Medulla oblongata (tissue), 1 donor: ENCODE data around the gene OR2B2.
A peak's percentile ranks its signal among the peaks of the same experiment; 100 is the strongest.

Source experiments
- DNase-seq: peaks from one replicate; pipeline ENCODE4 v3.0.0-alpha.2; 2015; ENCODE audit errors: extremely low spot score

OR2B2 gene

DNA sequence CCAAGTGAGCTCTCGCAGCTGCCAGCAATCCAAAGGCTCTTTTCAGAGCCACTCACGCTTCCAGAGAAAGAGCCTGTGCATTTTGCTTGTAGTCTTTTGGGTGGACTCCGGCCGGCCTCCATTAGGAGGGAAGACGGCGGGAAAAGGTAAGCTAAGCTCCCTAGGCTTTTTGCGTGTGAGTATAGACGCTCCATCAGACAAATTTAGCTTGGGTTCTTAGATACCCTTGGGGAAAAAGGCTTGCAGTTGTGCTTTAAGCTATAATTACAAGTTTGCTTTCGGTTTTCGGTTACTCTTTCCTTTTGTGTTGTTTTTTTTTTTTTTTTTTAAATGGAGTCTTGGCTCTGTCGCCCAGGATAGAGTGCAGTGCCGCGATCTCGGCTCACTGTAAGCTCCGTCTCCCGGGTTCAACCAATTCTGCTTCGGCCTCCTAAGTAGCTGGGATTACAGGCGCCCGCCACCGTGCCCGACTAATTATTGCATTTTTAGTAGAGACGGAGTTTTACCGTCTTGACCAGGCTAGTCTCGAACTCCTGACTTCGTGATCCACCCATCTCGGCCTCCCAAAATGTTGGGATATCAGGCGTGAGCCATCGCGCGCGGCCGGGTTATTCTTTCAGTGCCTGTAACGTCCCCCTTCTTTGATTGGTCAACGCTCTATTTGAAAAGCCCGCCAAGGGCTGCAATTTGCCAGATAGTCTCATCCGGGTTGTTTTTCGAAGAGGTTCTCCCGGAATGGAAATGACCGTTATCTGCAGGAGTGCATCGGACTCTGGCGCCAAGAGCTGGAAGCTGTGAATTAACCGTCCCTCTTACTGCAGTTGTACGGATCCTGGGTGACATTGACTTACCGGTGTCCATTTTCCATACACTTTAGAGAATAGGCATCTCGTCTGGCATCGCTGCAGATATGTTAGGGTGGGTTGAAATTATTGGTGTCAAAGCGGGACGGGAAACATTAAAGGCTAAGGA is 18.1 kb downstream of the OR2B2 start:
- DNase-seq: peak; percentile 95

DNA sequence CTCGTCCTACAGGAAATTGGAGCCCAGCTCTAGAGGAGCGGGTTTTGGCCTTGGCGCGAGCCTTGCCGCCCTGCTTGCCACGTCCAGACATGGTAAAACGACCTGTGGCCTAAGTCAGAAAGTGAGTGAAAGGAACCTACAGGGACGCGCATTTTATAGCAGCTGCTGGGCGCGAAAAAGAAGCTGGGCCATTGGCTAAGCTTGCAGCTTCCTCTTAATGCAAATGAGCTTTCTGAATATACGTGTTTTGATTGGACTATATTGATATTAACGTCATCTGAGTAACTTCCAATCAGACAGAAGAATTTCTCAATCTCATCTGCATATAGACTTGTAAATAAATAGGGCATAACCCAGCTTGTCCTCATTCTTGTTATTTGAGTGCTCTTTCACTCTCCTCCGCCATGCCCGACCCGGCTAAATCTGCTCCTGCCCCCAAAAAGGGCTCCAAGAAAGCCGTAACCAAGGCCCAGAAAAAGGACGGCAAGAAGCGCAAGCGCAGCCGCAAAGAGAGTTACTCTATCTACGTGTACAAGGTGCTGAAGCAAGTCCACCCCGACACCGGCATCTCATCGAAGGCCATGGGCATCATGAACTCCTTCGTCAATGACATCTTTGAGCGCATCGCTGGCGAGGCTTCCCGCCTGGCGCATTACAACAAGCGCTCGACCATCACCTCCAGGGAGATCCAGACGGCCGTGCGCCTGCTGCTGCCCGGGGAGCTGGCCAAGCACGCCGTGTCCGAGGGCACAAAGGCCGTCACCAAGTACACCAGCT is 18.9 kb downstream of the OR2B2 start:
- DNase-seq: peak; percentile 89

DNA sequence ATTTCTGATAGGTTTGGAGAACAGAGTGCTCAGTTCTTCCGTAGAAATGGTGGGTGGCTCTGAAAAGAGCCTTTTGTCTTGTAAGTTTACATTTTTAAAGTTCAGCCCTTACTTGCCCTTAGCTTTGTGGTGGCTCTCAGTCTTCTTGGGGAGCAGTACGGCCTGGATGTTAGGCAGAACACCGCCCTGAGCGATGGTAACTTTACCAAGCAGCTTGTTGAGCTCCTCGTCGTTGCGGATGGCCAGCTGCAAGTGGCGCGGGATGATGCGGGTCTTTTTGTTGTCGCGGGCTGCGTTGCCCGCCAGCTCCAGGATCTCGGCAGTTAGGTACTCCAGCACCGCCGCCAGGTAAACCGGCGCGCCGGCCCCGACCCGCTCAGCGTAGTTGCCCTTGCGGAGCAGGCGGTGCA is 19.5 kb downstream of the OR2B2 start:
- DNase-seq: no peak

DNA sequence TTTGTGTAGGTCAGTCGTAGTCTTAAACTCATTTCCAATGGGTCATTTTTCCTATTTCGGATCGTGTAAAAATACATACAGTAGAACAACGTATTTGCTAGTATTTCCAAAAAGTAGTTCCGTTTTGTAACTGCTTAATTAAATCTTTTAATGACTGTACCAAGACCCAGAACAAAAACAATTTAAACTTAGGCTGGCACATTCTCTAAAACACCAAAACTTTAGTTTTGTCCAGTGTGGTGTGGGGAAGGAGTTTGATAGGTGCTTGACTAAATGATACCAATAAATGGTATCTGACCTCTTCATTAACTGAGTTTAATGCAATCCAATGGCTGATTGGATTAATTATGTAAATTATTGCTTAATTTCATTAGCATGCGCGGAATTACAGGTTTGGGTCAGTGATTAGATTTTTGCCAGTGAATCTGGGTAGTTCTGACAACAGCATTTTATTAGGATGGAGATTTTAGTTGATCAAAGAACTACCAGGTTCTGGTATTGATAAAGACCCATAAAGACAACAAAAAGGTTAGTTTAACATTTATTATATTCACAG is 20.8 kb downstream of the OR2B2 start:
- no peak for DNase-seq

DNA sequence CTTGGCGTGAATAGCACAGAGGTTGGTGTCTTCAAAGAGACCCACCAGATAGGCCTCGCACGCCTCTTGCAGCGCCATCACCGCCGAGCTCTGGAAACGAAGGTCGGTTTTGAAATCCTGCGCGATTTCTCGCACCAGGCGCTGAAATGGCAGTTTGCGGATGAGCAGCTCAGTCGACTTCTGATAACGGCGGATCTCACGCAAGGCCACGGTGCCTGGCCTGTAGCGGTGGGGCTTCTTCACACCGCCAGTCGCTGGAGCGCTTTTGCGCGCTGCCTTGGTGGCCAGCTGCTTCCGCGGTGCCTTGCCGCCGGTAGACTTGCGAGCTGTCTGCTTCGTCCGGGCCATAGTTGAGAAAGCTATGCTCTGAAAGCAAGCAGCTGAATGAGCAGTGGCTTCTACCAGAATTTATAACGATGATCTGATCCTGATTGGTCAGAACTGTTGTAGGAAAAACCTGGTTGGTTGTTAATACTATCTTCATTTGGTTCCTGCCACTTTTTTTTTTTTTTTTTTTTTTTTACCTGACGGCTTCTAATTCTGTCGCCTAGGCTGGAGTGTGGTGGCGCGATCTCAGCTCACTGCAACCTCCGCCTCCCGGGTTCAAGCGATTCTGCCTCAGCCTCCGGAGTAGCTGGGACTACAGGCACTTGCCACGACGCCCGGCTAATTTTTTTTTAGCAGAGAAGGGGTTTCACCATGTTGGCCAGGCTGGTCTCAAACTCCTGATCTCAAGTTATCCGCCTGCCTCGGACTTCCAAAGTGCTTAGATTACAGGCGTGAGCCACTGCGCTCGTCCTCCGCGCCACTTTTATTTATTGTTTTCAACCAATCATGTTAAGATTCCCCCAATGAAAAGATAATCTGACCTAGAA is 21.5 kb downstream of the OR2B2 start:
- peak; percentile 65 for DNase-seq

DNA sequence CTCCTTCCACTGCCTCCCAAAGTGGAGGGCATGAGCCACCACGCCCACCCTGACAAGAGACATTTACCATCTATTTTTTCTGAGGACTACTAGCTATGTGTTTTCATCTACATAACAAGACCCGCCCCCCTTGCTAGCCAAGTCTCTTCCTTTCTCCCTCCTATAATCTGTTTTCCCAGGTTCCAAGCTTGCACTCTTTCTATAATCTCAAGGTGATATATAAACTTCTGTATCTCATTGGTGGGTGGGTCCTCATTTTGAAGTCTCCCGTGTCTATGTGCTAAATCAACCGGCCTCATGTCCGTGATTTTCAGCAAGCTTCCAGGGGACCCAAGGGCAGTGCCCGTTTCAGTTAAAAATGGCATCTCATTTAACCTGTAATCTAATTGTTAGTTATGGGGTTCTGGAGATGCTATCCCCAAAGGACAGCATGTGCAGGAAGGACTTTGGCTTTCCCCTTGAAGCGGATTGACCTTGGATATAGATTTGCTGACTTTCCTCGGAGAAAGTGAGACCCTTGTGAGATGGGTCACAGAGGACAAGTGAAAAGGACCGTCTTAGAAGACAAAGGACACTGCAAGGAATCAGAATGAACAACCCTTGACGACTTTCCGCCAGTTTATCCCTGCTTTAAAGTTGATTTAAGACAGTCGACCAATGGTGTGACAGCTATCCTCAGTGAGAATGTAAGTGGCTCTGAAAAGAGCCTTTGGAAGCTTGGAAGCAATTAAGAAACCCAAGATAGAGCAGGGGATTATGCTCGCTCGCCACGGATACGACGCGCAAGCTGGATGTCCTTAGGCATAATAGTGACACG is 22.4 kb downstream of the OR2B2 start:
- DNase-seq: no peak

DNA sequence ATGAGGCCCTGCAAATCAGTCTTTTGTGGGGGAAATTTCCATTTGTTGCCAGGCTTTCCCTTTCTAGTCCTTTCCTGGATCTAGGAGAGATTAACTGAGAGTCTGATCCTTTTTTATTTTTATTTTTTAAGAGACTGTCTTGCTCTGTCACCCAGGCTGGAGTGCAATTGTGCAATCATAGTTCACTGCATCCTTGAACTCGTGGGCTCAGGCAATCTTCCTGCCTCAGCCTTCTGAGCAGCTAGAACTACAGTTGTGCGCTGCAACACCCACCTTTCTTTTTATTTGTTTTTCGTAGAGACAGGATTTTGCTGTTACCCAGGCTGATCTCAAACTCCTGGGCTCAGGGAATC is 22.9 kb downstream of the OR2B2 start:
- DNase-seq: no peak

DNA sequence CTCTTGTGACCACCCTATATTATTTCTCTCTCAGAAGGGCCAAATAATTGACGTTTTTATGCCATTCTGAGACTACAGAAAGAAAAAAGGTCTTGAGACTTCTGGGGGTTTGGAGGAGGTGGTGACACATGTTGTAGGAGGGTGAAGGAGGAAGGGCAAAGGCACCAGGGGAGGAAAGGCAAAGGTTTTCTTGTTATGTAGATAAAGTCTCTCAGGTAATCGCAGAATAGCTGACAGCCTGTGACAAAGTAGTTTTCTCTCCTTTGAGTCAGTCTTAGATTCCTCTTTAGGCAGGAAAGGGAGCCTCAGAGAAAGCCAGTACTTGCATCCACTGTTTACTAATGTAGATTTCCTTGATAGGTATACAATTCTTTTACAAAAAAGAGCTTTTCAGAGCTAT is 23.6 kb downstream of the OR2B2 start:
- DNase-seq: no peak

DNA sequence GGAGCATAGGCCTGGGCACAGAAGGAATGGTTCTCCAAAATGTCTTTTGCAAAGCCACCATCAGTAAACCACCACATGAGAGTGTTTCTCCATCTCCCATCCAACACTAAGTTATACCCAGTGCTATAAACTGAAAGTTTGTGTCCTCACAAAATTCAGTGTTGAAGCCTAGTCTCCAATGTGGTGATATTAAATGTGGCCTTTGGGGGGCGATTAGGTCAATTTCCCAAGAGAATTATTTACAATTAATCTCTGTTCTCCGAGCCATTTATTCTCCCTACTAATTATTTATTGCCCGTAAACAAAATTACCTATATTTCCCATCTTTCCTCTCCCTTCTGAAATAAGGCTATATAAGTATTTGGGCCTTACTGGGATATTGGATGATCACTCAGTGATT is 26.1 kb downstream of the OR2B2 start:
- DNase-seq: no peak

DNA sequence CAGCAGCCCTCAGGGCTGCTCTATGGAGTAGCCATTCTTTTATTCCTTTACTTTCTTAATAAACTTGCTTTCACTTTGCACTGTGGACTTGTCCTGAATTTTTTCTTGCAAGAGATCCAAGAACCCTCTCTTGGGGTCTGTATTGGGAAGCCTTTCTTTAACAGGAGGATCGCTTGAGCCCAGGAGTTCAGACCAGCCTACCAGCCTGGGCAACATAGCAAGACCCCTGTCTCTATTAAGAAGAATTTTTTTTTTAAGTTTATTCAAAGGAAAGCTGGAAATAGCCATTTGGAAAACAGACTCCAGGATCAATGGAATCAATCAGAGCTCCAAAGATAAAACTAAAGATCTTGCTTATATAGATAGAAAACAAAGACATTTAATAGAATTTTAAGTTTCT is 29.1 kb downstream of the OR2B2 start:
- no peak for DNase-seq

DNA sequence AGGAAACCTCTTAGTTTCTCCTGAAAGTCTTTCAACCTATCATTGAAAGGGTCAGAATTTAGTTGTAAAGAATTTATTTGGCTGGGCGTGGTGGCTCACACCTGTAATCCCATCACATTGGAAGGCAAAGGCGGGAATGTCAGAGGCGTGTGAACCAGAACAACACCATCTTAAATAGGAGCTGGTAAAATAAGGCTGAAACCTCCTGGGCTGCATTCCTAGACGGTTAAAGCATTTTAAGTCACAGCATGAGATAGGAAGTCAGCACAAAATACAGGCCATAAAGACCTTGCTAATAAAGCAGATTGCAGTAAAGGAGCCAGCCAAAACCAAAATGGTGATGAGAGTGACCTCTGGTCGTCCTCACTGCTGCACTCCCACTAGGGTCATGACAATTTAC is 29.6 kb downstream of the OR2B2 start:
- DNase-seq: no peak

DNA sequence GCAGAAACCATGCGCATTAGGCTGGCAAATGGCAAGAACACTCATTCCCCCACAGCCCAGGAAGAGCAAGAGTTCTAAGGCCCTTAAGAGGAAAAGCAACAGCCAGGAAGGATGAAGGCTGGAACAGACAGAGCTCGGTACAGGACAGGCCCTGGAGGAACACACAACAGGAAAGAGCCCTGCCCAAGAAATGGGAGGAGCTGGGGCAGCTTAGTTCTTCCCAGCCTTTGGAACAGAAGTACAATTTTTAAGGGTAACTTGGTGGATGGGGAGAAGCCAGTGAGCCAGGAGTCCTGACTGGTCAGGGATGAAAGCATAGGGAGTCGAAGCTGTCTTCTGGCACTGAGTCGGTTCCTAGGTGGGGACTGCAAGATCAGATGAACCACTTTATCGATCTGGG is 32.4 kb downstream of the OR2B2 start:
- DNase-seq: no peak

DNA sequence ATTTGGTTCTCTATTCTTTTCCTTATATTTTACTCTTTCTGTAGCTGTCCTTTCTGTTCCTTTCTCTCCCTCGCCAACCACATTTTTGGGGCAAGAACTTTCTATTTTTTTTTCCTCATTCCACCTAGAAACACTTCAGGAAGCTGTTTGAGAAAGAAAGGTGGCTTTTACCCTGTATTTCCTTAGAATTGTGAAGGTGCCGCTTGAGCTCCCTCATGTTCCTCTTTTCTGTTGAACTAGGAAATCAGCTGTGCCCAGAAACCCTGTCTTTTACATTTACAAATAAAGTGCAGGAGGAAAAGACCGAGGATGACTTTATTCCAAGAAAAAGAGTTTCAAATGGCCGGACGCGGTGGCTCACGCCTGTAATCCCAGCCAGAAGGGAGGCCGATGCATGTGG is 38.2 kb downstream of the OR2B2 start:
- DNase-seq: no peak

DNA sequence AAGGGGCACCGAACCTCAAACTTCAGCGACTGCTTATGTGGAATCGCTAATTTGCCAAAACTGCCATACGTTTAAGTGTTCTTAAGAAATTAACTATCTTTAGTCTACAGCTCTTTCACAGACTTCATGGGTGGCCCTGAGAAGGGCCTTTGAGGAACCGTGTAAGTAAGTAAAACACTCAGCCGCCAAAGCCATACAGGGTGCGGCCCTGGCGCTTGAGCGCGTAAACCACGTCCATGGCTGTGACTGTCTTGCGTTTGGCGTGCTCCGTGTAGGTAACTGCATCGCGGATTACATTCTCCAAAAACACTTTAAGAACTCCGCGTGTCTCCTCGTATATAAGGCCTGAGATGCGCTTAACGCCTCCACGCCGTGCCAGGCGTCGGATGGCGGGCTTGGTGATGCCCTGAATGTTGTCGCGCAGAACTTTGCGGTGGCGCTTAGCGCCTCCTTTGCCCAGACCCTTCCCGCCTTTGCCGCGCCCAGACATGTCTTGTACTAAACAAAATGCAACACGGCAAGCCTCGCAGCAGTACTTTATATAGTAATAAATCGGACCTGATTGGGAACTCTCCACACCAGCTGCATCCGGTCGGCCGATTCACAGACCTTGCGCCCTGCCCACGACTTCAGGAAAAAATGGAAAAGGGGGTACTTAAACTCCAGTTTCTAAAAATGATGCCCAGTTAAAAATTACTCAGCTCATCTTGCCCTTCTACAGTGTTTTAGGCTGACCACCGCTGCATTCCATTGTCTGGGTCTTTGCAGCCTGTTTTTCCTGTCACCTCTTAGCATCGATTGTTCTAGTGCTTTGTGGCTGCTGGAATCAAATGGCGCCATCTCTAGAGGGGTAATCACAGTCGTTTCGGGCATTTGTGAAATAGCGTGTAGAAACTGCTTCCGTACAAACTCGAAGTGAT is 38.9 kb downstream of the OR2B2 start:
- DNase-seq: peak; percentile 57

DNA sequence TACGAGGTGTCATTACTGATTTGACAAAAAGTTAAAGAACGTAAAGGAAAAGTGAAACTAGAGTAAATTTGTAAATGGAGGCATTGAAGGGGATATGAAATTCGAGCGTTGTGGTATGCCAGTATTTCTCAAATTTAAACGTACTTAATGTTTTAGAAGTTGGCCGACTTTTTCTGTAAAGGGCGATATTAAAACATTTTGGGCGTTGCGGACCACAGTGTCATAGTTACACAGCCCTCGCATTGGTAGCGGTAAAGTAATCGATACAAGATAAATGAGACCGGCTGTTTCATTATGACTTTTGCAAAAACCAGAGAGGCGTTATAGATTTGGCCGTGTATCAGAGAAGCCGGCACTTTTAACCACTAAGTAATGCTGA is 39.6 kb downstream of the OR2B2 start:
- no peak for DNase-seq

DNA sequence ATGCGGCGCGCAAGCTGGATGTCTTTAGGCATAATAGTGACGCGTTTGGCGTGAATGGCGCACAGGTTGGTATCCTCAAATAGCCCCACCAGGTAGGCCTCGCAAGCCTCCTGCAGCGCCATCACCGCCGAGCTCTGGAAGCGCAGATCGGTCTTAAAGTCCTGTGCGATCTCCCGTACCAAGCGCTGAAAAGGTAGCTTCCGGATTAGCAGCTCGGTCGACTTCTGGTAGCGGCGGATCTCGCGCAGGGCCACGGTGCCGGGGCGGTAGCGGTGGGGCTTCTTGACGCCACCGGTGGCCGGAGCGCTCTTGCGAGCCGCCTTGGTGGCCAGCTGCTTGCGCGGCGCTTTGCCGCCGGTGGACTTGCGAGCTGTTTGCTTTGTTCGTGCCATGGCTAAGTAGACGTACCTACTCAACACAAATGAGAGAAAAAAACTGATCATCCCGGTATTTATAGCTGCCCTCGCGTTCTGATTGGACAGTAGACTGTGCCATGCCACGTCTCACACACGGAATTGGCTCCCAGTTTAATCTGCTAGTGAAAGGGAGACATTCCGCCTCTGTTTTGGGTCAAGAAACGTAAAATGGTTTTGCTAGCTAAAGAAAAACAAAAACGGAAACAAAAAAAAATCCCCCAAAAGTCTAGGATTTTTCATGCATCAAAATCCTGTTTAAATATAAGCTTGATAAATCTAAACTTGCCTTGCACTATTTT is 40.1 kb downstream of the OR2B2 start:
- peak; percentile 91 for DNase-seq

DNA sequence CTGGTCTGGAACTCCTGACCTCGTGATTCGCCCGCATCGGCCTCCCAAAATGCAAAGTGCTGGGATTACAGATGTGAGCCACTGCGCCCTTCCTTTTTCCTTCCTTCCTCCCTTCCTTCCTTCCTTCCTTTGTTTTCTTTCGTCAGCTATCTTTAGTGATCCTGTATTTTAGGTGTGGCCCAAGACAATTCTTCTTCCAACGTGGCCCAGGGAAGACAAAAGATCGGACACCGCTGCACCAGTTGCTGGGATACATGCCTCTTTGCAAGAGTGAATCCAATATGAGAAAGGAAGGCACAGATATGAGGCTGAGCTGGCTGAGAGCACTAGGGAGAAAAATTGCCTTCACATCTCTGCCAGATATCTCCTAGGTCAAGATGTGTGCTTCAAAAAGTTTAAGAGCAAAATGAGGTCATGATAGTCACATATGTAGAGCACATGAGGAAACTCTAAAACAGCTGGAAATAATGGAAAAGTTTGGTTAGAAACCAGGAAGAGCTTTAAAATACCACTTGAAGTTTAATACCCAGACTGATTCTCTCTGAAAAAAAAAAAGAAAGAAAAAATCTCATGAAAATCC is 41.8 kb downstream of the OR2B2 start:
- DNase-seq: no peak

DNA sequence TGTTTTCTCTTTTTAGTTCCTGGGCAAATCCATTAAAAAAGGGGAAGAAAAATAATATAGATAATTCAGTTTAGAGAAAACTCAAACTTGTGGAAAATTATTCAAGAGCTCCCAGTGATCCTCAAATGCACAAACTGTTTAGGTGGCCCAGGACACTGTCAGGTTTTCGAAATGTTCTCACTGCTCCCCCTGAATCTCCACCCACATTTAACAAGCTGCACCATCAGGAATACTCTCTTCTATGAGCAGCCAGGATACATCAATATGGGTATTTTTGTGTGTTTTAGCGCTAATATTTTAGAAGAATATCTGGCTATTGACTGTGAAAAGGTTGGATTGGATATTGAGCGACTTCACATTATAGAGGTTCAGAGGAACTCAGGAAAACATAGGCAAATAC is 43.9 kb downstream of the OR2B2 start:
- DNase-seq: no peak

DNA sequence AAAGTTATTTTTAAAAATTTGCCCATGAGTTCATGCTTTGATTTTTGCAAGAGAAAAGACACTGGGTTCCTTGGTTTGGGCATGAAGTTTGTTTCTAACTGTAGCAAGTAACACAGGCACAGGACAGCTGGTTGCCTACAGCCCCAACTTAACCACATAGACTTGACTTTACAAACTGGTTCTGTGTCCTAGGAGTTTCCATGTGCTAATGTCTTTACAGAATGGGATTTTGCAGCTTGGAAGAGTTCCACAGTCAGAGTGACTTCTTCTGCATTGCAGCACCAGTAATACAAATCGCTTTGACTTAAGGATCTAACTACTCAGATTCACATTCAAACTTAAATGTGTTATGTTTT is 44.3 kb downstream of the OR2B2 start:
- no peak for DNase-seq
